A673 (cell line): ENCODE data around the gene MYO5B. TPM values are rescaled to one million over a fixed set of nuclear protein-coding genes. Genes with fewer than 3 reads are reported as not detected.
A peak's percentile ranks its signal among the peaks of the same experiment; 100 is the strongest.

Source experiments
- BruUV-seq: library from RNA; stranded (reverse); fragments of 400-500 nt; replicated peaks from 2 replicates; lab custom pipeline; 2021; lab: Mats Ljungman, UMichigan
- CTCF ChIA-PET: fragments of 300-600 bp; sonication (Branson Sonifier 250); formaldehyde crosslinking; loops from one replicate; lab custom pipeline; 2022; ENCODE audit warnings: antibody characterized with exemption; lab: Charles Lee
- POLR2A ChIA-PET: fragments of 300-600 bp; sonication (Branson Sonifier 250); formaldehyde crosslinking; loops from one replicate; lab custom pipeline; 2022; ENCODE audit warnings: antibody characterized with exemption; ENCODE audit not compliant: low non-redundant PET; lab: Charles Lee
- DNase-seq: peaks from one replicate; pipeline ENCODE4 v3.0.0-alpha.2; 2015; ENCODE audit warnings: low spot score
- H3K27ac ChIP-seq: fragments of 200-600 bp; sonication (generic); 2 replicates; pipeline ENCODE4 v1.5.1; 2016; ENCODE audit warnings: mixed run types, low read depth, mild to moderate bottlenecking, mixed read lengths, antibody characterized with exemption, low read length; ENCODE audit not compliant: poor library complexity, severe bottlenecking
- H3K27me3 ChIP-seq: fragments of 200-600 bp; sonication (generic); replicated peaks from 2 replicates; pipeline ENCODE4 v1.6.1; 2017; ENCODE audit warnings: mixed run types, low read depth, mild to moderate bottlenecking, mixed read lengths, antibody characterized with exemption, low read length; ENCODE audit not compliant: insufficient read depth, poor library complexity
- H3K36me3 ChIP-seq: fragments of 200-600 bp; sonication (generic); 2 replicates; pipeline ENCODE4 v1.6.1; 2016; ENCODE audit warnings: mixed run types, mild to moderate bottlenecking, mixed read lengths, antibody characterized with exemption, low read length; ENCODE audit not compliant: insufficient read depth, poor library complexity, severe bottlenecking
- H3K4me1 ChIP-seq: fragments of 200-600 bp; sonication (generic); 2 replicates; pipeline ENCODE4 v1.6.1; 2017; ENCODE audit warnings: mixed run types, mild to moderate bottlenecking, mixed read lengths, antibody characterized with exemption, low read length; ENCODE audit not compliant: insufficient read depth, poor library complexity, severe bottlenecking
- H3K4me3 ChIP-seq: fragments of 200-600 bp; sonication (generic); 2 replicates; pipeline ENCODE4 v1.5.1; 2016; ENCODE audit warnings: low read depth, mixed run types, mild to moderate bottlenecking, mixed read lengths, low read length; ENCODE audit not compliant: poor library complexity, severe bottlenecking
- H3K9me3 ChIP-seq: fragments of 200-600 bp; sonication (generic); 2 replicates; pipeline ENCODE4 v1.6.1; 2016; ENCODE audit warnings: mixed run types, low read depth, mild to moderate bottlenecking, mixed read lengths, antibody characterized with exemption, low read length; ENCODE audit not compliant: poor library complexity, severe bottlenecking
- EZH2 ChIP-seq: fragments of 200-600 bp; sonication (generic); IDR thresholded peaks from 2 replicates; pipeline ENCODE4 v1.6.1; 2017; ENCODE audit warnings: borderline replicate concordance, low read depth, mild to moderate bottlenecking, mixed read lengths, antibody characterized with exemption, low read length; ENCODE audit not compliant: poor library complexity, severe bottlenecking
- intact Hi-C: fragments of 100-400 bp; cut with micrococcal nuclease; formaldehyde crosslinking; loops from one replicate; pipeline ENCODE4 v1.10.0; 2022; ENCODE audit not compliant: unreplicated experiment
- total RNA-seq: library from RNA; stranded (reverse); gene quantifications from 2 replicates; pipeline ENCODE4 v1.2.3, GENCODE V29; 2021
- TF ChIP-seq, protein P1 (sequence below): fragments of 300-800, 200-600 bp; sonication (generic); conservative IDR thresholded peaks from 2 replicates; pipeline ENCODE4 v1.5.1; 2017; ENCODE audit warnings: low read depth, mild to moderate bottlenecking, antibody characterized with exemption, low read length, moderate library complexity, mixed read lengths

MYO5B gene
- total RNA-seq, 1 experiment from 2014 or later = 0.30 TPM

DNA sequence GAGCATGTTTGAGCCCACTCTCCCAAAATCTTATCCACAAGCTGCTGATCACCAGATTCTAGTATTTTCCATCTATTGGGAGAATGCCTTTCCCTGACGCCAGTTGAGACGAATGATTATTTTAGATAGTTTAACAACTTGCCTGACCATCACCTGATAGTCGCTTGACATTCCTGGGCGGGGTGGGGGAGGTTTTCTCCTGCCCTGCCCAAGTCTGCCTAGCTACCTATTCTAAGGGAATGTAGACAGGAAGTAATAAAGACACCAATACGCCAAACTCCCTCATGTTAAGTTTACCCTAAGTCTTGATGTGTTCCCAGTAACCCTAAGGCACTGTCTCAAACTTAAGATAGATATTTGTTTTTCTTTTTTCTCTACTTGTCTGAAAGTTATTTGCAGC, 377.0 kb downstream of the MYO5B start:
- no peaks in the 10 kb centered on the region for H3K36me3 ChIP-seq
- no TSS peak for BruUV-seq
- no peaks in the 10 kb centered on the region for H3K9me3 ChIP-seq
- no peak overlapping the region for H3K4me3 ChIP-seq
- ChIA-PET CTCF (no interaction called here), POLR2A (no interaction called here)
- no peak for DNase-seq
- intact Hi-C loops = no loop called here
- peaks cover 2% of the 10 kb centered on the region for H3K4me1 ChIP-seq
- no peak for TF ChIP-seq EZH2
- TF ChIP-seq, protein P1, sequence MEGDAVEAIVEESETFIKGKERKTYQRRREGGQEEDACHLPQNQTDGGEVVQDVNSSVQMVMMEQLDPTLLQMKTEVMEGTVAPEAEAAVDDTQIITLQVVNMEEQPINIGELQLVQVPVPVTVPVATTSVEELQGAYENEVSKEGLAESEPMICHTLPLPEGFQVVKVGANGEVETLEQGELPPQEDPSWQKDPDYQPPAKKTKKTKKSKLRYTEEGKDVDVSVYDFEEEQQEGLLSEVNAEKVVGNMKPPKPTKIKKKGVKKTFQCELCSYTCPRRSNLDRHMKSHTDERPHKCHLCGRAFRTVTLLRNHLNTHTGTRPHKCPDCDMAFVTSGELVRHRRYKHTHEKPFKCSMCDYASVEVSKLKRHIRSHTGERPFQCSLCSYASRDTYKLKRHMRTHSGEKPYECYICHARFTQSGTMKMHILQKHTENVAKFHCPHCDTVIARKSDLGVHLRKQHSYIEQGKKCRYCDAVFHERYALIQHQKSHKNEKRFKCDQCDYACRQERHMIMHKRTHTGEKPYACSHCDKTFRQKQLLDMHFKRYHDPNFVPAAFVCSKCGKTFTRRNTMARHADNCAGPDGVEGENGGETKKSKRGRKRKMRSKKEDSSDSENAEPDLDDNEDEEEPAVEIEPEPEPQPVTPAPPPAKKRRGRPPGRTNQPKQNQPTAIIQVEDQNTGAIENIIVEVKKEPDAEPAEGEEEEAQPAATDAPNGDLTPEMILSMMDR = no peak
- no peaks in the 10 kb centered on the region for H3K27me3 ChIP-seq
- H3K27ac ChIP-seq = no peak overlapping the region

DNA sequence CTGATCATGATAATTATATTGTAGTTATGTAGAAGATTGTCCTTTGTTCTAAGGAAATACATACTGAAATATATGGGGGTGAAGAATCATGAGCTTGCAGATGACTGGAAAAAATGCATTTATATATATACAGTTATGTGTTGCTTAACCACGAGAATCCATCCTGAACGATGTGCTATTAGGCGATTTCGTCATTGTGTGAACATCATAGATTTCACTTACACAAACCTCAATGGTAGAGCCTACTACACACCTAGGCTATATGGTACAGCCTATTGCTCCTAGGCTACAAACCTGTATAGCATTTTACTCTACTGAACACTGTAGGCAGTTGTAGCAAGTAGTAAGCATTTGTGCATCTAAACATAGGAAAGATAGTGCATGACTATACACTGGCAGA, 379.0 kb downstream of the MYO5B start:
- peaks cover 4% of the 10 kb centered on the region for H3K4me1 ChIP-seq
- no peaks in the 10 kb centered on the region for H3K27me3 ChIP-seq
- no peak overlapping the region for H3K4me3 ChIP-seq
- no peaks in the 10 kb centered on the region for H3K9me3 ChIP-seq
- intact Hi-C loops = no loop called here
- ChIA-PET CTCF (no interaction called here), POLR2A (no interaction called here)
- H3K36me3 ChIP-seq = no peaks in the 10 kb centered on the region
- BruUV-seq = no TSS peak
- TF ChIP-seq EZH2 = no peak
- TF ChIP-seq, protein P1 = no peak
- no peak overlapping the region for H3K27ac ChIP-seq
- DNase-seq = no peak

DNA sequence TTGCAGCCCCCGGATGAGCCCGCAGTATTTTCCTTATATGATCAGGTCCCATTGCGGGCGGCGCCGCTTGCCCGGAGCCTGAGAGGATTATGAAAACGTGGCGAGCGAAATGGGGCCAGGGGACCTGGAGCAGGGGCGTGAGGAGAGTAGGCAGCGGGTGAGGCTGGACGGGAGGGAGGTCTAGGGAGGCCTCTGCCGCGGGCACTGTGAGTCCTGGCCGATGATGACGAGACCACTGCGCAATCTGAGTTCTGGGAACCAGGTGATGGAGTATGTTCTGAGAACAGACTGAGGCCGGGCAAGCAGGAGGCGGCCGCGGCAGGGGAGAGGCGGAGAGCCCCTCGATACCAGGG, 380.8 kb downstream of the MYO5B start:
- peak overlapping the region; percentile 78 for H3K27ac ChIP-seq
- peak overlapping the region; percentile 71 for H3K4me3 ChIP-seq
- TSS peak; percentile 100 for BruUV-seq
- no peaks in the 10 kb centered on the region for H3K27me3 ChIP-seq
- TF ChIP-seq EZH2 = no peak
- TF ChIP-seq, protein P1 = no peak
- no peaks in the 10 kb centered on the region for H3K36me3 ChIP-seq
- H3K9me3 ChIP-seq = peaks cover 8% of the 10 kb centered on the region
- POLR2A ChIA-PET = interaction anchor here (0.7 kb wide), 1 partner anchor 590 kb away, joined by 4 read pairs; no protein-coding TSS in a partner anchor
- peak; percentile 52 for DNase-seq
- CTCF ChIA-PET = no interaction called here
- H3K4me1 ChIP-seq = peaks cover 4% of the 10 kb centered on the region
- intact Hi-C loops = loop anchor here (1.0 kb wide), 1 partner anchor 44 kb away; no protein-coding TSS in a partner anchor
